Sigmoid colon (tissue), 7 donors: ENCODE results near the gene INTS4. TPM values are rescaled to one million over a fixed set of nuclear protein-coding genes. Genes with fewer than 3 reads are reported as not detected.

Experiments
- DNase-seq: peaks from one replicate; pipeline ENCODE4 v3.0.0-alpha.2; 2019
- H3K27ac ChIP-seq, 4 donors: fragments of 200-600 bp; sonication (generic); one replicate each; pipeline ENCODE4 v1.5.1; 2016 to 2019; ENCODE audit warnings: mild to moderate bottlenecking in 1 of 4
- H3K27me3 ChIP-seq, 3 donors: fragments of 200-600 bp; sonication (generic); one replicate each; pipeline ENCODE4 v1.5.1; 2019; ENCODE audit warnings: mild to moderate bottlenecking in 1 of 3
- H3K36me3 ChIP-seq, 4 donors: fragments of 200-600 bp; sonication (generic); one replicate each; pipeline ENCODE4 v1.5.1; 2016 to 2019
- H3K4me1 ChIP-seq, 4 donors: fragments of 200-600 bp; sonication (generic); one replicate each; pipeline ENCODE4 v1.5.1; 2017 to 2019
- H3K4me3 ChIP-seq, 4 donors: fragments of 200-600 bp; sonication (generic); one replicate each; pipeline ENCODE4 v1.5.1; 2017 to 2019; ENCODE audit warnings: mild to moderate bottlenecking in 2 of 4, moderate library complexity in 1 of 4
- H3K9me3 ChIP-seq, 4 donors: fragments of 200-600 bp in 3 of 4; sonication (generic) in 3 of 4; one replicate each; pipeline versions ENCODE4 v1.5.1 to v1.6.1; 2013 to 2019
- EP300 ChIP-seq, 4 donors: sonication (generic); formaldehyde crosslinking; IDR thresholded peaks; one replicate each; pipeline ENCODE4 v1.6.1; 2017; ENCODE audit warnings: antibody characterized with exemption in 4 of 4
- POLR2A ChIP-seq, 2 donors: fragments of 450-650 bp; IDR thresholded peaks; one replicate each; pipeline ENCODE4 v1.6.1; 2016; ENCODE audit warnings: antibody characterized with exemption in 2 of 2, mild to moderate bottlenecking in 2 of 2, moderate library complexity in 2 of 2
- POLR2AphosphoS5 ChIP-seq, 4 donors: sonication (generic); formaldehyde crosslinking; IDR thresholded peaks; one replicate each; pipeline ENCODE4 v1.6.1; 2017; ENCODE audit warnings: antibody characterized with exemption in 4 of 4
- WGBS, 2 donors: extraction: QIAGEN DNeasy Blood & Tissue Kit; methylation state at CpG; one replicate each; pipeline ENCODE4 v1.1.7; 2013; 5-methylcytosine and 5-hydroxymethylcytosine counted together
- intact Hi-C: fragments of 100-400 bp; cut with DNase I; formaldehyde crosslinking; loops from one replicate; pipeline ENCODE4 v1.15.1; 2023
- polyA plus RNA-seq, 3 donors: library from polyadenylated mRNA; stranded (reverse); fragments of 200-250 nt; gene quantifications; one replicate each; pipeline ENCODE4 v1.2.3, GENCODE V29; 2013
- total RNA-seq, 4 donors: library from RNA; depleted of rRNA; stranded (reverse); fragments of >200 nt; gene quantifications; one replicate each; pipeline ENCODE4 v1.1.0, GENCODE V29; 2016
- TF ChIP-seq, protein P1 (sequence below), 4 experiments: fragments of 450-650 bp in 3 of 4; fragments of 200-600 bp in 1 of 4; IDR thresholded peaks; one replicate each; pipeline ENCODE4 v1.5.1; 2016 to 2019; ENCODE audit warnings: antibody characterized with exemption in 4 of 4, mild to moderate bottlenecking in 3 of 4, moderate library complexity in 2 of 4
- donor health status: healthy with polysubstance abuse.
- donor health status: Bipolar disorder and iron deficiency.
- donor health status: healthy.

The INTS4 gene
- total and polyA plus RNA-seq, 7 donors: 11.1 to 32.1 (median 26.3) TPM

- H3K4me1 ChIP-seq: peaks cover 0 to 24% (median 15%) of the 10 kb centered on the region in 4 donors
- no peaks in the 10 kb centered on the region for H3K36me3 ChIP-seq
- 71% methylated on average over 4 of the region's 4 CpGs for WGBS, 2 donors
- no peaks in the 10 kb centered on the region for H3K9me3 ChIP-seq
- H3K4me3 ChIP-seq: no peak overlapping the region
- TF ChIP-seq POLR2AphosphoS5 (IDR thresholded peaks at IDR 0.05) (no peak), POLR2A (IDR thresholded peaks at IDR 0.05) (no peak), EP300 (IDR thresholded peaks at IDR 0.05) (no peak)
- TF ChIP-seq, protein P1, sequence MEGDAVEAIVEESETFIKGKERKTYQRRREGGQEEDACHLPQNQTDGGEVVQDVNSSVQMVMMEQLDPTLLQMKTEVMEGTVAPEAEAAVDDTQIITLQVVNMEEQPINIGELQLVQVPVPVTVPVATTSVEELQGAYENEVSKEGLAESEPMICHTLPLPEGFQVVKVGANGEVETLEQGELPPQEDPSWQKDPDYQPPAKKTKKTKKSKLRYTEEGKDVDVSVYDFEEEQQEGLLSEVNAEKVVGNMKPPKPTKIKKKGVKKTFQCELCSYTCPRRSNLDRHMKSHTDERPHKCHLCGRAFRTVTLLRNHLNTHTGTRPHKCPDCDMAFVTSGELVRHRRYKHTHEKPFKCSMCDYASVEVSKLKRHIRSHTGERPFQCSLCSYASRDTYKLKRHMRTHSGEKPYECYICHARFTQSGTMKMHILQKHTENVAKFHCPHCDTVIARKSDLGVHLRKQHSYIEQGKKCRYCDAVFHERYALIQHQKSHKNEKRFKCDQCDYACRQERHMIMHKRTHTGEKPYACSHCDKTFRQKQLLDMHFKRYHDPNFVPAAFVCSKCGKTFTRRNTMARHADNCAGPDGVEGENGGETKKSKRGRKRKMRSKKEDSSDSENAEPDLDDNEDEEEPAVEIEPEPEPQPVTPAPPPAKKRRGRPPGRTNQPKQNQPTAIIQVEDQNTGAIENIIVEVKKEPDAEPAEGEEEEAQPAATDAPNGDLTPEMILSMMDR (IDR thresholded peaks at IDR 0.05): no peak
- H3K27ac ChIP-seq: peak overlapping the region; percentile 48 to 66 (median 60)
- intact Hi-C loops: no loop called here
- H3K27me3 ChIP-seq: no peaks in the 10 kb centered on the region
- no peak for DNase-seq
Observed at GRCh38 chr11:78039391-78039918, 45.0 kb upstream of the INTS4 start.

- peaks cover 0 to 24% (median 15%) of the 10 kb centered on the region in 4 donors for H3K4me1 ChIP-seq
- TF ChIP-seq EP300 (IDR thresholded peaks at IDR 0.05): no peak
- TF ChIP-seq POLR2AphosphoS5 (IDR thresholded peaks at IDR 0.05): no peak
- TF ChIP-seq, protein P1 (IDR thresholded peaks at IDR 0.05): no peak
- no peaks in the 10 kb centered on the region for H3K27me3 ChIP-seq
- WGBS, 2 donors: 22 to 67% methylated on average over 8 of the region's 8 CpGs
- H3K36me3 ChIP-seq: no peaks in the 10 kb centered on the region
- H3K4me3 ChIP-seq: no peak overlapping the region
- intact Hi-C loops: no loop called here
- no peak for DNase-seq
- H3K9me3 ChIP-seq: no peaks in the 10 kb centered on the region
- no peak overlapping the region for H3K27ac ChIP-seq
Observed at GRCh38 chr11:78038697-78039313, 44.3 kb upstream of the INTS4 start.

GRCh38 chr11:78037825-78038620, 43.6 kb upstream of the INTS4 start:
- intact Hi-C loops: no loop called here
- Histone ChIP-seq H3K27me3 (no peaks in the 10 kb centered on the region), H3K36me3 (no peaks in the 10 kb centered on the region), H3K4me3 (no peak overlapping the region), H3K9me3 (no peaks in the 10 kb centered on the region), H3K27ac (no peak overlapping the region), H3K4me1 (peaks cover 0 to 24% (median 15%) of the 10 kb centered on the region in 4 donors)
- WGBS, 2 donors: 77 to 83% methylated on average over 9 of the region's 9 CpGs
- TF ChIP-seq POLR2A (IDR thresholded peaks at IDR 0.05): no peak
- no peak for TF ChIP-seq POLR2AphosphoS5 (IDR thresholded peaks at IDR 0.05)
- TF ChIP-seq, protein P1 (IDR thresholded peaks at IDR 0.05): no peak
- TF ChIP-seq EP300 (IDR thresholded peaks at IDR 0.05): no peak
- DNase-seq: no peak

DNA sequence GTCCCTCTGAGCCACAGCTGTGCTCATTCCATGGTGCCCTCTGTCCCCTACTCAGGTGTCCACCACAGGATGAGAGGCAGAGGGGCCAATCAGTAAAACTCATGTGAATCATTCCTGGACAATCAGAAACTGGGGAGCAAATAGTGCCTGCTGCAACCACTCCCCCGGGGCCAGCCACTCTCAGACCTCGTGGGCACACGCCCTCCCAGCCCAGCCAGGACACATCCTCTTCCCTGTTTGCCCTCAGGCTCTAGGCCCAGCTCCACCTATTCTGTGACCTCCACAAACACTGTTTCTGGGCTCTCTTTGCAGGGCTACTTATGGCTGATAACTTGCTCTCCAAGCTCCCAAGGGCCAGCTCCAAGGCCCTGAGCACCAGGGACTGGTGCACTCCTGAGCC, 42.6 kb upstream of the INTS4 start:
- no peak overlapping the region for H3K27ac ChIP-seq
- WGBS, 2 donors: 14 to 65% methylated on average over 3 of the region's 3 CpGs
- H3K36me3 ChIP-seq: no peaks in the 10 kb centered on the region
- H3K27me3 ChIP-seq: no peaks in the 10 kb centered on the region
- no peak for DNase-seq
- no peaks in the 10 kb centered on the region for H3K9me3 ChIP-seq
- intact Hi-C loops: no loop called here
- TF ChIP-seq EP300 (IDR thresholded peaks at IDR 0.05) (no peak), POLR2AphosphoS5 (IDR thresholded peaks at IDR 0.05) (no peak), POLR2A (IDR thresholded peaks at IDR 0.05) (no peak)
- TF ChIP-seq, protein P1 (IDR thresholded peaks at IDR 0.05): no peak
- peaks cover 0 to 27% (median 15%) of the 10 kb centered on the region in 4 donors for H3K4me1 ChIP-seq
- H3K4me3 ChIP-seq: no peak overlapping the region
